ENCODE data around the gene UNC13B. TPM values are rescaled to one million over a fixed set of nuclear protein-coding genes. Genes with fewer than 3 reads are reported as not detected.
A peak's percentile ranks its signal among the peaks of the same experiment; 100 is the strongest.

Gene UNC13B
- under 1 TPM; 0.25 to 0.68 TPM for total RNA-seq

DNA sequence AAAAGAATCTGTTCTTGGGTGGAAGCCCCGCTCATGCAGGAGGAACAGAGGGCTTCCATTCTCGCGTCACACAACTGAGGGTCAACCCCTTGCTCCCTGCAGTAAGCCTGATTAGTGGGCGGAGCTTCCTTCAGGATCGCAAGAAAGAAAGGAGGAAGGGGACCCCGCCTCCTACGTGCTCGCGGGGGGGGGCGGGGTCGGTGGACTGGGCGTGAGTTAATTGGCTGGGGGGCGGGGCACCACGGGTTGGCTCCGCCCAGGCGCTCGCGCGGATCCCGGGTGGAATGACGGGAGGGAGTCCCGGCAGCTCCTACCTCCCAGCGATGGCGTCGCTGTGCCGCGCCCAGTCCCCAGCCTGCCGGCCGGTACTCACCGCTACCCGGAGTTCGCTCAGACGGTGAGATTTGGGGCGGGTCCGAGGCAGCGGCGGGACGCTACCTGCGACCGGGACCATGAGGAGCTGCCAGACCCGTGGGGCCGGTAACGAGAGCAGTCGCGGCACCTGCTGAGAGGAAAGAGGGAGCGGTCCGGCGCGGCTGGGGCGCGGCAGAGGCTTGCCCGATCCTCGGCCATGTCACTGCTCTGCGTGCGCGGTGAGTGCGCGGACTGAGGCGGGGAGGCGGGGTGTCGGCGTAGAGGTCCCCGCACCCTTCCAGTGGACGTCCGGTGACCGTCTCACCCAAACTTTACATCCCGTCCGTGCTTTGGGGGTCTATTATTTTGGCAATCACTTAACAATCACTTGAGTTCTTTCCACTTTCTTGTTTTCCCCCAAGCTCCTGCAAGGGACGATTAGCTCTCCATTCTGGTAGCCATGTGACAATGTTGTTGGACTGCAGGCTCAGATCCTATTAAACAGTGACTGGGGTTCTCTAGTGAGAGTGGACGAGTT, at the start of gene UNC13B:
TSS of gene UNC13B (plus strand) at position 297 of the 892 bp plus-strand sequence. CDS start at position 572, 275 bp downstream.
- H3K9me3 Mint-ChIP-seq: no peaks in the 10 kb centered on the region
- DNase-seq: peak; percentile 72
- H3K4me3 Mint-ChIP-seq: peak within 1 kb of the TSS; percentile 82
- peaks cover 12% of the 10 kb centered on the region for H3K4me1 Mint-ChIP-seq
- POLR2A ChIA-PET: interaction anchor here (0.9 kb wide), 1 partner anchor 65 kb away, joined by 3 read pairs; no protein-coding TSS in a partner anchor
- no peaks in the 10 kb centered on the region for H3K36me3 Mint-ChIP-seq (ENCODE audit: low read depth)
- no peak within 1 kb of the TSS for H3K27ac Mint-ChIP-seq
- peaks cover 17% of the 10 kb centered on the region for H3K27me3 Mint-ChIP-seq
- CTCF ChIA-PET: interaction anchor here (0.9 to 2.3 kb wide), 4 partner anchors 46 to 392 kb away, joined by 3 to 6 read pairs (median 3); partner anchors contain the start of gene ATOSB

DNA sequence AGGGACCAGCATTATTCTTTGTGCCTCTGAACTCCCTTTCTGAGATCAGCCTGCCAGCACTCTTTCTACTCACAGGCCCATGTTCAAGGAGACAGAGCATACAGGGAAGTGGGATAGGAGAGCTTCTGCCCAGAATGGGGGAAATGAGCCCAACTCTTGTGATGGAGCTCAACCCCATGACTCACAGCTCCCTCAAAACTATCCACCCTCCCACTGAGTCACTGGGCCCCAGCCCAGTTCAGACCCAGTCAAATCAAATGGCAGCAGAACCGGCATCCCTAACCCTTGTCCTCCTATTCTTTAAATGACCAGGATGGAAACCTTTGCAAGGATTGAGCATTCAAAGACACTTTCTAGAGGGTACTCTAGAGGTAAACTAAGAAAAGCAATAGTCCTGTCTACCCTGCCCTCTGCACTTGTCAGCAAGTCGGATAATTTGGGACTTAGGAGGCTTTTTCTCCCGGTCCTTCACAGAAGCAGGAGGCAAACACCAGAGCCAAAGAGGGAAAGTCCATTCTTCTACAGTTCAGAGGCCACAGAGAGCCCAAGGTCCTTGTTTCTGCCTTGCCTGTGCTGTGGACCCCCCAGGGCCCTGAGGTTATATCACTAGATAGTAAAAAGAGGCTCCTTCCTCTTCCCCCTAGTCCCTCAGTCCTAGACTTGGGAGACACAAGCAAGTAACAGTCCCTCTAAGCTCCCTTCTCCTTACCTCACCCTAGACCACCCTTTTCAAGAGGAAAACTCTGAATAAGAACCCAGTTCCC, 49.4 kb upstream of the UNC13B start:
- ChIA-PET CTCF (interaction anchor here (0.6 to 1.8 kb wide), 4 partner anchors 9 to 1066 kb away, joined by 3 to 8 read pairs (median 4); partner anchors contain the start of genes PIGO, STOML2 and VCP), POLR2A (interaction anchor here (0.6 to 2.9 kb wide), 6 partner anchors 10 to 267 kb away, joined by 3 to 23 read pairs (median 10); partner anchors contain the start of genes PIGO, STOML2 and VCP)
- no peak for DNase-seq
- no peaks in the 10 kb centered on the region for H3K9me3 Mint-ChIP-seq
- H3K36me3 Mint-ChIP-seq (ENCODE audit: low read depth): peaks cover 14% of the 10 kb centered on the region
- H3K27me3 Mint-ChIP-seq: no peaks in the 10 kb centered on the region
- H3K4me1 Mint-ChIP-seq: peaks cover 64% of the 10 kb centered on the region
- peak overlapping the region; percentile 79 for H3K27ac Mint-ChIP-seq
- H3K4me3 Mint-ChIP-seq: peak overlapping the region; percentile 73

DNA sequence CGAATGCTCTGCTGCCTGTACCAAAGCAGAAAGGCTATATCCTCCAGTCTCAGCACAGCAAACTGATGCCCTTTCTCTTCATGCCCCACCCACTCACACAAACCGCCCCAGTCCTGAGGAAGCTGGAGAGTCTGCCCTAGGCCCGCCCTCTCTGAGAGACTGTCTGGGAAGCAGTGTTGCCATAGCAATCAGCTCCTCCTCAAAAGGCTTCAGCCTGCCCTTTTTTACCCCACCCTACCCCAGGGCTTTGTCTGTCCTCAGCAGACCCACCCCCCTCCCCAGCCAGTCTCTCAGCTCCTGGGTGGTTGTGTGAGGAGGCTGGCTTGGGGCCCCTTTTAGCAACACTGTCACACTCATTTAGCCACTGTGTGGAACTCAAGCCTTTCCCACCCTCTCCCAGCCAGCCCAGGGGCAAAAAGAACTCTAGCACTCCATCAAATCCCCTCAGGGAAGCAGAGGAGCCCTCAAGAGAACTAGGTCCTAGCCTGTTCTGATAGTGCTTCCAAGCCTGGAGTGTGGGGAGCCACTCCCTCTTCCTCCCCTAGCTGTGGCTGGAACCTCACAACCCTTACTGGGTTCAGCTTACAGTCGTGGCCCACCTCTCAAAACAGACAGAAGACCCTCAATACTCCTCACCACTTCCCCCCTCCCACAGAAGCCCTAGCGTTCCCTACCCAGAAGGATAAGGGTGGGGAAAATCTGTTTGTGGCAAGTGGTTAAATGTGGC, 47.5 kb upstream of the UNC13B start:
- Mint-ChIP-seq H3K9me3 (no peaks in the 10 kb centered on the region), H3K36me3 (ENCODE audit: low read depth) (peaks cover 6% of the 10 kb centered on the region), H3K27ac (peak overlapping the region; percentile 92), H3K4me1 (peaks cover 61% of the 10 kb centered on the region), H3K4me3 (peak overlapping the region; percentile 98), H3K27me3 (no peaks in the 10 kb centered on the region)
- ChIA-PET POLR2A (interaction anchor here (1.1 to 4.7 kb wide), 15 partner anchors 8 to 698 kb away, joined by 3 to 50 read pairs (median 6); partner anchors contain the start of genes CCDC107, DNAJB5, FANCG and PIGO), CTCF (interaction anchor here (0.8 to 5.1 kb wide), 13 partner anchors 11 to 615 kb away, joined by 3 to 69 read pairs (median 5); partner anchors contain the start of genes FANCG, PIGO, STOML2 and VCP)
- DNase-seq: peak; percentile 87

DNA sequence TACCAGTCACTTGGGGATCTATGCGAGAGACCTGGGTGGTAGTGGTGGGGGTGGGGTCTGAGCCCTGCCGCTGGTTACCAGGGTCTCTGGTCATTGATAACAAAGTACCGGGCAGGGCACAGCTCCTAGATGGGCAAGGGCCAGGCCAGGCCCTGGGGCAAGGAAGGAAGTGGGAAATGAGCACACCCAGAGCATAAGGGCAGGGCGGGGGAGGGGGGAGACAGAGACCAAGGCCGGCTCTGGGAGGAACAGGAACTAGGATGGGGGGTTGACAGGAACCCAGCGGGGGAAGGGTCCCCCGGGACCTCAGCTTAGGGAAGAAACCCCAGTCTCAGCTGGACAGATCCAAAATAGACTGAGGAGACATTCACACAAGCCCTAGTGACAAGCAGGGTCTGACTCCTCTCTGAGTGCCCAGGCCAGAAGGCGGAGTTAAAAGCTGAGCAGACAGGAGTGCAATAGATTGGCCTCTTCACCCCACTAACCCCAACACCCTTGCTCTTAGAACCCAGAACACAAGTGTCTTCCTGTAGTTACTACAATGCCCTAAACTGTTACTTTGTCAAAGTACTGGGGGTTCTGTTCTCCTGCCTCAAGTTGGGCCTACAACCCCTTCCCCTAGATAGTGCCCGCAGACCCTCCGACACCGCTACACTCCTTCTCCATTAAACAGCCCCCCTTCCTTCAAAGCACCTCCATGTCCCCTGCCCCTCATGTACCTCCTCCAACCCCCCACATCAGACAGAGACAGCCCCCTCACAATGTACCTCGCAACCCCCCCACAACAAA, 46.8 kb upstream of the UNC13B start:
- Mint-ChIP-seq H3K27me3 (no peaks in the 10 kb centered on the region), H3K9me3 (no peaks in the 10 kb centered on the region), H3K4me1 (peaks cover 55% of the 10 kb centered on the region), H3K36me3 (ENCODE audit: low read depth) (peaks cover 6% of the 10 kb centered on the region), H3K27ac (peak overlapping the region; percentile 92), H3K4me3 (peak overlapping the region; percentile 98)
- ChIA-PET CTCF (interaction anchor here (0.8 to 5.1 kb wide), 16 partner anchors 11 to 489 kb away, joined by 3 to 69 read pairs (median 5); partner anchors contain the start of genes FANCG, PIGO, STOML2 and VCP), POLR2A (interaction anchor here (0.9 to 4.7 kb wide), 14 partner anchors 9 to 697 kb away, joined by 3 to 50 read pairs (median 6); partner anchors contain the start of genes CCDC107, DNAJB5, FANCG and PIGO)
- peak; percentile 63 for DNase-seq

DNA sequence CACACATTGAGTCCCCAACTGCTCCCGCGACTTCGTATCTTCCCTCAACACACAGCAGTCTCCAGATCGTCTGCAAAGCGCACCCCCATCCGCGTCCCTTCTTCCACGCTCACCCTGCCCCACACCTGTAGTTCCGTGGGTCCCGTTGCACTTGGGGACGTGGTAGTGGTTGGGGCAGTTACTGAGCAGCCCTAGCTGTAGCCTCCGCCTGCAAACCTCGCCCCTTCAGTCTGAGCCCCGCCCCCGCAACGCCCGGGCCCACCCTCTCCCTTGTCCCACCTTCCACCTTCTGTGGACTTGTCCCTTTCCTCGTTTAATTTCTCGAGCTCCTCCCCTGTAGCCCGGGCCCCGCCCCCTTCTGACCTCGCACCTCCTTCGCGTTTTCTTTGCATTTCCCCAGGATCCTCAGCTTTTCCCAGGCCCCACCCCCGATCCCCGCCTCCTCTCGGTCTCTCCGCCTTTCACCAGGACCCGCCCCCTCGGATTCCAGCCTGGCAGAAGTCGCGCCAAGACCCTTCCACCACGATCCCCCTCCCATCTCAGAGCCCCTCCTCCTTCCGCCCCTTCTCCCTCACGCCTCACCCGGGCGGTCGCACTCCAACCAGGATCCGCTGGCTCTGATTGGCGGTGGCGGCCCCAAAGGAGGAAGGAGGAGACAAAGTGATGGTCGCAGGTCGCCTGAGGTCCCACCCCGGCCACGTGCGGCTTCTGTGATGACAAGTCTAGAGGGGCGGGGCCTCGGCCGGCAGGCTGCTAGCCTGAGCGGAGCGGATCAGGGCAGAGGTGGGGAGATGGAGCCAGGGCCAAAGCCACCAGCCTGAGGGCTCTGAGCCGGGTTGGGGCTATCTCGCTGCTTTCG, 45.9 kb upstream of the UNC13B start, which contains the start of gene ATOSB:
TSS of gene ATOSB (minus strand) at position 183 of the 859 bp plus-strand sequence. CDS start 7,588 bp downstream, outside the sequence.
- H3K27ac Mint-ChIP-seq: peak within 1 kb of the TSS; percentile 92
- H3K4me3 Mint-ChIP-seq: peak within 1 kb of the TSS; percentile 98
- peak; percentile 96 for DNase-seq
- H3K27me3 Mint-ChIP-seq: no peaks in the 10 kb centered on the region
- peaks cover 6% of the 10 kb centered on the region for H3K36me3 Mint-ChIP-seq (ENCODE audit: low read depth)
- H3K4me1 Mint-ChIP-seq: peaks cover 46% of the 10 kb centered on the region
- POLR2A ChIA-PET: interaction anchor here (0.9 to 4.7 kb wide), 9 partner anchors 13 to 216 kb away, joined by 3 to 50 read pairs (median 6); partner anchors contain the start of genes DNAJB5, FANCG, PIGO and STOML2
- CTCF ChIA-PET: interaction anchor here (0.8 to 5.1 kb wide), 14 partner anchors 12 to 488 kb away, joined by 3 to 69 read pairs (median 5); partner anchors contain the start of genes FANCG, PIGO, STOML2 and VCP
- H3K9me3 Mint-ChIP-seq: no peaks in the 10 kb centered on the region

DNA sequence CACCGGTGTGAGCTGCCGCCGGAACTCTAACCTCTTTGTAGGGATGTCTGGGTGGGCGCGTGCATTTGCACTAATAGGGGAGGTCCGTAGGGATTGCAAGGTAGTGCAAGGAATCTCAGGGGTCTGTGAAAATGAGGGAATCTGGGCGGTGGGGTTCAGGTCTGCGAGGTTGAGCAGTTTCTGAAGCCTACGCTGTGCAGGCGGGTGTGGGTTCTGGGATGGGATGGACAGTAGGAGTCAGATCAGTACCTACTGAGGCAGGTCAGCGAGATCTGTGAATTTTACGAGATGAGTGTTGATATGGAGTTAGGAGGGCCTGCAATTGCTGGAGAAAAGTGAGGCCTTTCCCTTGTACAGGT, 45.3 kb upstream of the UNC13B start:
- DNase-seq: no peak
- no peaks in the 10 kb centered on the region for H3K9me3 Mint-ChIP-seq
- peaks cover 44% of the 10 kb centered on the region for H3K4me1 Mint-ChIP-seq
- peak overlapping the region; percentile 98 for H3K4me3 Mint-ChIP-seq
- CTCF ChIA-PET: interaction anchor here (0.7 to 5.1 kb wide), 16 partner anchors 13 to 548 kb away, joined by 3 to 69 read pairs (median 4); partner anchors contain the start of genes STOML2 and VCP
- no peaks in the 10 kb centered on the region for H3K27me3 Mint-ChIP-seq
- peaks cover 6% of the 10 kb centered on the region for H3K36me3 Mint-ChIP-seq (ENCODE audit: low read depth)
- peak overlapping the region; percentile 92 for H3K27ac Mint-ChIP-seq
- POLR2A ChIA-PET: interaction anchor here (3.3 to 4.7 kb wide), 3 partner anchors 13 to 38 kb away, joined by 38 to 50 read pairs (median 39); partner anchors contain the start of genes FANCG, PIGO and STOML2

DNA sequence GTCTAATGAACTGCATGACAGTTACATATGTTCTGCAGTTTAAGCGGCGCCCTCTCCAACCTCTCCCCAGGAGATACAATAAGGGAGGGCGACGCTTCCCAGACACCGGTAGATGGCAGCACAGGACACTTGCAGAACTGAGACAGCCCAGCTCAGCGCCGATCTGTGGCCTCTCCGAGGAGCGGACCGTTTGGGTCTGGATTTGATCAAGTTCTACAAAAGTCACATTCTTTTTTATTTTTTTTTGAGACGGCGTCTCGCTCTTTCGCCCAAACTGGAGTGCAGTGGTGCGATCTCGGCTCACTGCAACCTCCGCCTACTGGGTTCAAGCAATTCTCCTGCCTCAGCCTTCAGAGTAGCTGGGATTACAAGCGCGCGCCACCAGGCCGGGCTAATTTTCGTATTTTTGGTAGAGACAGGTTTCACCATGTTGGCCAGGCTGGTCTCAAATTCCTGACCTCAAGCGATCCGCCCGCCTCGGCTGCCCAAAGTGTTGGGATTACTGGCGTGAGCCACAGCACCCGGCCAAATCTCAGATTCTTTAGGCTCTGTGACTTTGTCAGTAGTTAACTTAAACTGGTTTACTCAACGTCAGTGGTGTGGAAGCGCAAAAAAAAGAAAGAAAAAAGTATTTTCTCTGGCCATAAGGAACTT, 44.8 kb upstream of the UNC13B start:
- peaks cover 38% of the 10 kb centered on the region for H3K4me1 Mint-ChIP-seq
- ChIA-PET CTCF (interaction anchor here (0.7 to 5.1 kb wide), 17 partner anchors 10 to 547 kb away, joined by 3 to 69 read pairs (median 4); partner anchors contain the start of genes STOML2 and VCP), POLR2A (interaction anchor here (3.9 to 4.7 kb wide), 2 partner anchors 21 to 38 kb away, joined by 38 to 39 read pairs; partner anchors contain the start of genes FANCG and PIGO)
- H3K4me3 Mint-ChIP-seq: peak overlapping the region; percentile 98
- peaks cover 6% of the 10 kb centered on the region for H3K36me3 Mint-ChIP-seq (ENCODE audit: low read depth)
- peak; percentile 89 for DNase-seq
- H3K27me3 Mint-ChIP-seq: no peaks in the 10 kb centered on the region
- peak overlapping the region; percentile 92 for H3K27ac Mint-ChIP-seq
- no peaks in the 10 kb centered on the region for H3K9me3 Mint-ChIP-seq

DNA sequence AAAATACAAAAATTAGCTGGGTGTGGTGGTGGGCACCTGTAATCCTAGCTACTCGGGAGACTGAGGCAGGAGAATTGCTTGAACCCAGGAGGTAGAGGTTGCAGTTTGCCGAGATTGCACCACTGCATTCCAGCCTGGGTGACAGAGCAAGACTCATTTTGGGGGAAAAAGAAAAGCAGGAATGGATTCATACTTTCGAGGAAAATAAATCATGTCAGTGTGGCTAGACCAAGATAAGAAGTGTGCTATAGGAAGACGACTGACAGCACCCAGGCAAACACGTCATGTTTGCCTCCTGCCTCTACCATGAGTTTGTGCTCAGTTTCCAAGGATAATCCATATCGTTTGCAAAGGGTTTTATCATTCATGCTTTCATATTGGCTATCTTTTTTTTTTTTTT, 26.9 kb upstream of the UNC13B start:
- no peak overlapping the region for H3K4me3 Mint-ChIP-seq
- no peaks in the 10 kb centered on the region for H3K27me3 Mint-ChIP-seq
- ChIA-PET POLR2A (no interaction called here), CTCF (no interaction called here)
- no peaks in the 10 kb centered on the region for H3K4me1 Mint-ChIP-seq
- H3K9me3 Mint-ChIP-seq: peaks cover 13% of the 10 kb centered on the region
- no peak for DNase-seq
- no peaks in the 10 kb centered on the region for H3K36me3 Mint-ChIP-seq (ENCODE audit: low read depth)
- H3K27ac Mint-ChIP-seq: no peak overlapping the region

DNA sequence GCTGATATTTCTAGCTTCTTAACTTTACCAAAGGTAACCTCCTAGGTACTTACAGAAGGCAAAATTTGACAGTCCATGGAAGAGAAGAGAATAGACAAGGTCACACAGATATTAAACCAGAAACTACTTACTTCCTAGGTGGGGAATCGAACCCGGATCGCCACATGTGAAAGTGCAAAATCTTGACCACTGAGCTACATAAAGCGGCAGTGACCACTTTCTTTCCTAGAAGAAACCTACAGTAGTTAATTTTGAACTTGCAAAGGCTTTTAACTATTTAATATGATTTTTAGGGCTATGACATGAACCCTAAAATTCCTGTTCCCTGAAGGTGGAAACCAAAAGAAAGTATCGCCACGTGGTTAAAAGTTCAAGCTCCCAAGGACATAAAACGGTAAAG, 25.8 kb upstream of the UNC13B start:
- H3K4me3 Mint-ChIP-seq: no peak overlapping the region
- H3K36me3 Mint-ChIP-seq (ENCODE audit: low read depth): no peaks in the 10 kb centered on the region
- POLR2A ChIA-PET: no interaction called here
- no peak overlapping the region for H3K27ac Mint-ChIP-seq
- H3K27me3 Mint-ChIP-seq: no peaks in the 10 kb centered on the region
- CTCF ChIA-PET: no interaction called here
- no peak for DNase-seq
- peaks cover 18% of the 10 kb centered on the region for H3K9me3 Mint-ChIP-seq
- H3K4me1 Mint-ChIP-seq: no peaks in the 10 kb centered on the region

DNA sequence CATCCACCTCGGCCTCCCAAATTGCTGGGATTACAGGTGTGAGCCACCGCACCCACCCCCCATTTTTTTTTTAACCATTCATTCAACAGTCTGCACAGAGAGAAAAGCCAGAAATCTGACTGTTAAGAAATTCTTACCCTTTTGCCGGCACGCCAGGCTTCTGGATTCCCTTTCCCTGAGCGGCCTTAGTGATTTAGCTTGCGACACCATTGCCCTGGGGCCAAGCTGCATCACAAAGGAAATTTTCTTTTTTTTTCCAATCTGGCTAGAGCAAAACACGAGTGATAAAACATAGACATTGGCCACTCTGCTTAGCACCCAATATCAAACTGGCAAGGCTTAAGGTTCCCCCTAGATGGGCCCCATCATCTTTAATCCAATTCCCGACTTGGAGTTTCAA, 24.9 kb upstream of the UNC13B start:
- Mint-ChIP-seq H3K4me1 (no peaks in the 10 kb centered on the region), H3K9me3 (peaks cover 21% of the 10 kb centered on the region), H3K36me3 (ENCODE audit: low read depth) (no peaks in the 10 kb centered on the region), H3K27ac (no peak overlapping the region), H3K4me3 (no peak overlapping the region), H3K27me3 (no peaks in the 10 kb centered on the region)
- CTCF ChIA-PET: no interaction called here
- POLR2A ChIA-PET: no interaction called here
- DNase-seq: no peak
